Transverse colon (tissue), 4 donors: ENCODE data around the gene CAD. TPM values are rescaled to one million over a fixed set of nuclear protein-coding genes. Genes with fewer than 3 reads are reported as not detected.

Source experiments
- DNase-seq: peaks from one replicate; pipeline ENCODE4 v3.0.0-alpha.2; 2019
- H3K27ac ChIP-seq, 4 donors: fragments of 200-600 bp; sonication (generic); 2 replicates each; pipeline ENCODE4 v1.5.1; 2016 to 2018; ENCODE audit warnings: inconsistent platforms in 4 of 4
- H3K27me3 ChIP-seq: fragments of 200-600 bp; sonication (generic); 2 replicates; pipeline ENCODE4 v1.5.1; 2017; ENCODE audit warnings: inconsistent platforms
- H3K36me3 ChIP-seq, 4 donors: fragments of 200-600 bp; sonication (generic); 2 replicates each; pipeline ENCODE4 v1.5.1; 2017 to 2019; ENCODE audit warnings: inconsistent platforms in 4 of 4
- H3K4me1 ChIP-seq, 4 donors: fragments of 200-600 bp; sonication (generic); 2 replicates each; pipeline ENCODE4 v1.5.1; 2017 to 2020; ENCODE audit warnings: inconsistent platforms in 4 of 4
- H3K4me3 ChIP-seq, 4 donors: fragments of 200-600 bp; sonication (generic); 1 replicate in 1 of 4; 2 replicates in 3 of 4; pipeline versions ENCODE4 v1.5.1 to v1.6.1; 2017 to 2019; ENCODE audit warnings: inconsistent platforms in 4 of 4
- H3K9me3 ChIP-seq, 2 donors: fragments of 200-600 bp; sonication (generic); 2 replicates each; pipeline ENCODE4 v1.5.1; 2017 to 2019; ENCODE audit warnings: inconsistent platforms in 2 of 2
- CTCF ChIP-seq, 5 experiments: fragments of 200-600 bp in 3 of 5; fragments of 450-650 bp in 2 of 5; sonication (generic) in 3 of 5; IDR thresholded peaks; 1 replicate in 2 of 5; 2 replicates in 3 of 5; pipeline ENCODE4 v1.5.1; 2016 to 2017; ENCODE audit warnings: antibody characterized with exemption in 5 of 5, inconsistent platforms in 3 of 5, mild to moderate bottlenecking in 2 of 5, moderate library complexity in 1 of 5
- EP300 ChIP-seq: sonication (generic); formaldehyde crosslinking; IDR thresholded peaks from one replicate; pipeline ENCODE4 v1.6.1; 2017; ENCODE audit warnings: antibody characterized with exemption, low read depth
- POLR2A ChIP-seq: fragments of 450-650 bp; IDR thresholded peaks from one replicate; pipeline ENCODE4 v1.6.1; 2016; ENCODE audit warnings: antibody characterized with exemption, mild to moderate bottlenecking, moderate library complexity
- POLR2AphosphoS5 ChIP-seq, 3 donors: sonication (generic); formaldehyde crosslinking; IDR thresholded peaks; one replicate each; pipeline ENCODE4 v1.6.1; 2016; ENCODE audit warnings: antibody characterized with exemption in 3 of 3
- WGBS, 2 donors: methylation state at CpG; one replicate each; pipeline ENCODE4 v1.1.5; 2018; ENCODE audit warnings: low coverage in 1 of 2; 5-methylcytosine and 5-hydroxymethylcytosine counted together
- in situ Hi-C, 4 donors: fragments of 200-750 bp; cut with MboI; loops; one replicate each; pipeline versions ENCODE4 v1.15.0 to v1.15.1; 2017; ENCODE audit warnings: low sequenced_read_pairs in 3 of 4, low pct_ligation_motif_present in 1 of 4, low pct_unique_long_range_greater_than_20kb in 1 of 4
- intact Hi-C: fragments of 100-400 bp; cut with DNase I; formaldehyde crosslinking; loops from one replicate; pipeline ENCODE4 v1.15.1; 2023; ENCODE audit warnings: low total_unique reads
- total RNA-seq, 4 donors: library from RNA; depleted of rRNA; stranded (reverse); fragments of >200 nt; gene quantifications; one replicate each; pipeline ENCODE4 v1.1.0, GENCODE V29; 2016

CAD gene
- total RNA-seq, 4 donors from 2014 or later = 11.9 to 25.9 (median 16.6) TPM

- TF ChIP-seq EP300 (no peak), POLR2AphosphoS5 (IDR thresholded peaks at IDR 0.05) (no peak), POLR2A (no peak), CTCF (IDR thresholded peaks at IDR 0.05) (no peak)
- no peaks in the 10 kb centered on the region for H3K36me3 ChIP-seq
- intact Hi-C loops = loop anchor here (2.0 to 10.0 kb wide), 2 partner anchors 183 to 317 kb away; no protein-coding TSS in a partner anchor
- in situ Hi-C loops = loop anchor here (5.0 to 25.0 kb wide), 3 partner anchors 177 to 320 kb away; partner anchors contain the start of gene MAPRE3 (in 3 of the 4)
- H3K9me3 ChIP-seq = no peaks in the 10 kb centered on the region
- no peak for DNase-seq
- H3K27ac ChIP-seq = no peak within 1 kb of the TSS
- no peak within 1 kb of the TSS for H3K4me3 ChIP-seq
- WGBS, 2 donors = 69% methylated on average over 4 of the region's 5 CpGs; no CpG with 5 or more reads in 1 of the 2 donors
- H3K4me1 ChIP-seq = no peaks in the 10 kb centered on the region
- peaks cover 45% of the 10 kb centered on the region for H3K27me3 ChIP-seq
These were observed 64.8 kb downstream of the CAD start, which contains the start of gene TRIM54 for GRCh38 chr2:27281855-27282559. Gene TRIM54, plus strand, starts transcription at chr2:27282429. Its CDS starts 303 bp downstream, at chr2:27282732.

GRCh38 chr2:27282892-27283291, 65.7 kb downstream of the CAD start:
- H3K4me3 ChIP-seq = no peak overlapping the region
- no peak overlapping the region for H3K27ac ChIP-seq
- TF ChIP-seq CTCF (IDR thresholded peaks at IDR 0.05) = no peak
- TF ChIP-seq POLR2A = no peak
- no peak for TF ChIP-seq POLR2AphosphoS5 (IDR thresholded peaks at IDR 0.05)
- no peak for TF ChIP-seq EP300
- no peaks in the 10 kb centered on the region for H3K4me1 ChIP-seq
- H3K36me3 ChIP-seq = no peaks in the 10 kb centered on the region
- 40 to 49% methylated on average over 1 to 5 of the region's 5 CpGs for WGBS, 2 donors
- DNase-seq = no peak
- in situ Hi-C loops = loop anchor here (5.0 to 25.0 kb wide), 3 partner anchors 178 to 321 kb away; partner anchors contain the start of gene MAPRE3 (in 3 of the 4)
- H3K27me3 ChIP-seq = peaks cover 52% of the 10 kb centered on the region
- intact Hi-C loops = loop anchor here (10.0 kb wide), 1 partner anchor 318 kb away; no protein-coding TSS in a partner anchor
- no peaks in the 10 kb centered on the region for H3K9me3 ChIP-seq

- no peaks in the 10 kb centered on the region for H3K4me1 ChIP-seq
- H3K27me3 ChIP-seq = peaks cover 56% of the 10 kb centered on the region
- TF ChIP-seq POLR2AphosphoS5 (IDR thresholded peaks at IDR 0.05) = no peak
- TF ChIP-seq EP300 = no peak
- no peak for TF ChIP-seq CTCF (IDR thresholded peaks at IDR 0.05)
- TF ChIP-seq POLR2A = no peak
- no peaks in the 10 kb centered on the region for H3K36me3 ChIP-seq
- no peaks in the 10 kb centered on the region for H3K9me3 ChIP-seq
- no peak for DNase-seq
- in situ Hi-C loops = loop anchor here (5.0 to 25.0 kb wide), 3 partner anchors 180 to 323 kb away; partner anchors contain the start of gene MAPRE3 (in 3 of the 4)
- H3K27ac ChIP-seq = no peak overlapping the region
- no peak overlapping the region for H3K4me3 ChIP-seq
- WGBS, 2 donors = 88 to 97% methylated on average over 1 of the region's 1 CpG
- intact Hi-C loops = loop anchor here (10.0 kb wide), 1 partner anchor 320 kb away; no protein-coding TSS in a partner anchor
These were observed 67.8 kb downstream of the CAD start for GRCh38 chr2:27284996-27285395.

- TF ChIP-seq POLR2A (no peak), CTCF (IDR thresholded peaks at IDR 0.05) (no peak), POLR2AphosphoS5 (IDR thresholded peaks at IDR 0.05) (no peak)
- Histone ChIP-seq H3K27ac (no peak overlapping the region), H3K9me3 (no peaks in the 10 kb centered on the region), H3K27me3 (peaks cover 59% of the 10 kb centered on the region), H3K4me3 (no peak overlapping the region), H3K36me3 (no peaks in the 10 kb centered on the region), H3K4me1 (no peaks in the 10 kb centered on the region)
- WGBS, 2 donors = 78 to 91% methylated on average over 5 to 6 of the region's 6 CpGs
- intact Hi-C loops (loop anchor here (10.0 kb wide), 1 partner anchor 321 kb away; no protein-coding TSS in a partner anchor), in situ Hi-C loops (loop anchor here in 3 of 4 donors (10.0 to 25.0 kb wide), 2 partner anchors 181 to 323 kb away; partner anchors contain the start of gene MAPRE3 (in 3 of the 3))
- no peak for DNase-seq
These were observed 68.3 kb downstream of the CAD start for GRCh38 chr2:27285481-27285880.
